Breast epithelium (tissue), 4 donors: ENCODE data around the gene SETD3. TPM values are rescaled to one million over a fixed set of nuclear protein-coding genes. Genes with fewer than 3 reads are reported as not detected.

ENCODE experiments used
- DNase-seq, 2 donors: peaks; one replicate each; pipeline ENCODE4 v3.0.0-alpha.2; 2019; ENCODE audit warnings: low spot score in 2 of 2
- H3K27ac ChIP-seq, 2 donors: fragments of 200-600 bp; sonication (generic) in 1 of 2; one replicate each; pipeline ENCODE4 v1.5.1; 2016 to 2019; ENCODE audit warnings: mild to moderate bottlenecking in 1 of 2
- H3K27me3 ChIP-seq, 2 donors: fragments of 200-600 bp; sonication (generic) in 1 of 2; one replicate each; pipeline versions ENCODE4 v1.5.1 to v1.6.0; 2017 to 2019; ENCODE audit warnings: control low read depth in 1 of 2, mild to moderate bottlenecking in 1 of 2
- H3K36me3 ChIP-seq: fragments of 200-600 bp; one replicate; pipeline ENCODE4 v1.5.1; 2019
- H3K4me1 ChIP-seq, 2 donors: fragments of 200-600 bp; sonication (generic); one replicate each; pipeline ENCODE4 v1.5.1; 2016 to 2019; ENCODE audit warnings: control low read depth in 1 of 2
- H3K4me3 ChIP-seq, 3 donors: fragments of 200-600 bp; sonication (generic); 1 replicate in 2 of 3; 2 replicates in 1 of 3; pipeline ENCODE4 v1.5.1; 2016 to 2019; ENCODE audit warnings: mild to moderate bottlenecking in 3 of 3, moderate library complexity in 2 of 3
- H3K9me3 ChIP-seq, 2 donors: fragments of 200-600 bp; sonication (generic) in 1 of 2; one replicate each; pipeline ENCODE4 v1.5.1; 2016 to 2019; ENCODE audit warnings: control low read depth in 1 of 2
- CTCF ChIP-seq, 3 donors: fragments of 450-650 bp; IDR thresholded peaks; one replicate each; pipeline ENCODE4 v1.5.1; 2016 to 2017; ENCODE audit warnings: antibody characterized with exemption in 3 of 3, mild to moderate bottlenecking in 3 of 3, moderate library complexity in 3 of 3
- POLR2A ChIP-seq: fragments of 450-650 bp; IDR thresholded peaks from one replicate; pipeline ENCODE4 v1.6.1; 2016; ENCODE audit warnings: antibody characterized with exemption, mild to moderate bottlenecking, moderate library complexity
- POLR2AphosphoS5 ChIP-seq, 3 donors: sonication (generic); formaldehyde crosslinking; IDR thresholded peaks; one replicate each; pipeline ENCODE4 v1.6.1; 2017; ENCODE audit warnings: antibody characterized with exemption in 3 of 3
- intact Hi-C: fragments of 100-400 bp; cut with DNase I; formaldehyde crosslinking; loops from one replicate; pipeline ENCODE4 v1.15.1; 2023; ENCODE audit warnings: low total_unique reads
- total RNA-seq, 3 donors: library from RNA; depleted of rRNA; stranded (reverse); fragments of >200 nt; gene quantifications; one replicate each; pipeline ENCODE4 v1.1.0, GENCODE V29; 2016

The SETD3 gene
- total RNA-seq, 3 donors from 2014 or later, result 79.0 to 101 (median 89.9) TPM

GRCh38 chr14:99422228-99423010 lies 58.2 kb downstream of the SETD3 start:
- intact Hi-C loops, result no loop called here

GRCh38 chr14:99420711-99421110 lies 59.9 kb downstream of the SETD3 start:
- TF ChIP-seq CTCF (IDR thresholded peaks at IDR 0.05) (no peak), POLR2A (no peak), POLR2AphosphoS5 (IDR thresholded peaks at IDR 0.05) (no peak)
- no peak overlapping the region for H3K4me3 ChIP-seq
- intact Hi-C loops, result no loop called here
- H3K9me3 ChIP-seq, result no peaks in the 10 kb centered on the region
- H3K36me3 ChIP-seq, result no peaks in the 10 kb centered on the region
- no peaks in the 10 kb centered on the region for H3K27me3 ChIP-seq
- no peak for DNase-seq
- H3K27ac ChIP-seq, result no peak overlapping the region
- H3K4me1 ChIP-seq, result peaks cover 0 to 9% of the 10 kb centered on the region in 2 donors

More at GRCh38 chr14:99422228-99423010, 58.2 kb downstream of the SETD3 start:
- H3K9me3 ChIP-seq, result no peaks in the 10 kb centered on the region
- peaks cover 0 to 9% of the 10 kb centered on the region in 2 donors for H3K4me1 ChIP-seq
- no peak overlapping the region for H3K4me3 ChIP-seq
- no peak overlapping the region for H3K27ac ChIP-seq
- no peak for DNase-seq
- TF ChIP-seq POLR2A (no peak), CTCF (IDR thresholded peaks at IDR 0.05) (no peak), POLR2AphosphoS5 (IDR thresholded peaks at IDR 0.05) (no peak)
- no peaks in the 10 kb centered on the region for H3K27me3 ChIP-seq
- H3K36me3 ChIP-seq, result no peaks in the 10 kb centered on the region

- intact Hi-C loops, result no loop called here
- Histone ChIP-seq H3K27me3 (no peaks in the 10 kb centered on the region), H3K36me3 (no peaks in the 10 kb centered on the region), H3K9me3 (no peaks in the 10 kb centered on the region), H3K27ac (no peak overlapping the region), H3K4me1 (peaks cover 0 to 3% of the 10 kb centered on the region in 2 donors), H3K4me3 (no peak overlapping the region)
- DNase-seq, result no peak
- TF ChIP-seq POLR2AphosphoS5 (IDR thresholded peaks at IDR 0.05) (no peak), POLR2A (no peak), CTCF (IDR thresholded peaks at IDR 0.05) (no peak)
Measured at GRCh38 chr14:99419905-99420304, 60.8 kb downstream of the SETD3 start.

- no peaks in the 10 kb centered on the region for H3K9me3 ChIP-seq
- TF ChIP-seq POLR2AphosphoS5 (IDR thresholded peaks at IDR 0.05), result no peak
- TF ChIP-seq POLR2A, result no peak
- no peak for TF ChIP-seq CTCF (IDR thresholded peaks at IDR 0.05)
- H3K27ac ChIP-seq, result no peak overlapping the region
- DNase-seq, result no peak
- intact Hi-C loops, result no loop called here
- H3K27me3 ChIP-seq, result no peaks in the 10 kb centered on the region
- no peaks in the 10 kb centered on the region for H3K4me1 ChIP-seq
- H3K36me3 ChIP-seq, result no peaks in the 10 kb centered on the region
- H3K4me3 ChIP-seq, result no peak overlapping the region
Measured at GRCh38 chr14:99418242-99418641, 62.4 kb downstream of the SETD3 start.

GRCh38 chr14:99416909-99417308 lies 63.8 kb downstream of the SETD3 start:
- TF ChIP-seq CTCF (IDR thresholded peaks at IDR 0.05), result no peak
- no peak for TF ChIP-seq POLR2AphosphoS5 (IDR thresholded peaks at IDR 0.05)
- no peak for TF ChIP-seq POLR2A
- no peak overlapping the region for H3K27ac ChIP-seq
- H3K4me1 ChIP-seq, result no peaks in the 10 kb centered on the region
- H3K4me3 ChIP-seq, result no peak overlapping the region
- no peaks in the 10 kb centered on the region for H3K9me3 ChIP-seq
- no peaks in the 10 kb centered on the region for H3K27me3 ChIP-seq
- no peaks in the 10 kb centered on the region for H3K36me3 ChIP-seq
- intact Hi-C loops, result no loop called here
- DNase-seq, result no peak
